Measurements from ENCODE around the gene PRR13.

DNA sequence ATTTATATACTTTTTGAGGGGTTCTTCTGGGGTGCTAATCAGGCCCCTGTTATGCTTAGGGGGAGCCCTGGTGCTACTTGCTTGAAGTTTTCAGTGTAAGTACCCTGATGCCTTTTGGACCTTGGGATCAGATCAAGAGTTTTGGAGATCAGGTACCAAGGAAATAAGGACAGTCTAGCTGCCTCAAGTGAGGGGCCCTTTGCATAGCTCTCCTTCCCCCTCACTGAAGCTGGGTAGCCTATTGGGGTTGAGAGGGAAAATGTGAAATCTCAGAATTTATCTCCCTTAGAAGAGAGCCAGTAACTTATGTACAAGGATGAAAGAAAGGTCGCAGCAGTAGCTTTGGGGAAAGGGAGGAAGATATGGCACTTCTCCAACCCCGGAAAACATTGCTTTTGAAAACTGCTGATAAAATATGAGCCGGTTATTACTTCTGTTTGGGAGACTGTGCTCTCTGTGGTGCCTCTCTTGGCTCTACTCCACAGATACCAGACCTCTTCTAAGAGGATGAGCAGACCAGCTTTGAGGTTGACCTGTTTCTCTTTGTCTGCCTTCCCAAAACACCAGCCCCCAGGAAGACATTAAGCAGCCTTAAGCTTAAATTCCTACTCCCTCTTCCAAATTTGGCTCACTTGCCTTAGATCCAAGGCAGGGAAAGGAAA is 26.6 kb upstream of the PRR13 start:
- TF ChIP-seq, protein P1, sequence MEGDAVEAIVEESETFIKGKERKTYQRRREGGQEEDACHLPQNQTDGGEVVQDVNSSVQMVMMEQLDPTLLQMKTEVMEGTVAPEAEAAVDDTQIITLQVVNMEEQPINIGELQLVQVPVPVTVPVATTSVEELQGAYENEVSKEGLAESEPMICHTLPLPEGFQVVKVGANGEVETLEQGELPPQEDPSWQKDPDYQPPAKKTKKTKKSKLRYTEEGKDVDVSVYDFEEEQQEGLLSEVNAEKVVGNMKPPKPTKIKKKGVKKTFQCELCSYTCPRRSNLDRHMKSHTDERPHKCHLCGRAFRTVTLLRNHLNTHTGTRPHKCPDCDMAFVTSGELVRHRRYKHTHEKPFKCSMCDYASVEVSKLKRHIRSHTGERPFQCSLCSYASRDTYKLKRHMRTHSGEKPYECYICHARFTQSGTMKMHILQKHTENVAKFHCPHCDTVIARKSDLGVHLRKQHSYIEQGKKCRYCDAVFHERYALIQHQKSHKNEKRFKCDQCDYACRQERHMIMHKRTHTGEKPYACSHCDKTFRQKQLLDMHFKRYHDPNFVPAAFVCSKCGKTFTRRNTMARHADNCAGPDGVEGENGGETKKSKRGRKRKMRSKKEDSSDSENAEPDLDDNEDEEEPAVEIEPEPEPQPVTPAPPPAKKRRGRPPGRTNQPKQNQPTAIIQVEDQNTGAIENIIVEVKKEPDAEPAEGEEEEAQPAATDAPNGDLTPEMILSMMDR (IDR thresholded peaks at IDR 0.05): no peak
- TF ChIP-seq POLR2A (IDR thresholded peaks at IDR 0.05): no peak

Measured in transverse colon (tissue), 3 donors.